LNCaP clone FGC (cell line): Measurements from ENCODE around the gene ETFBKMT.

Experiments used
- DNase-seq: peaks from one replicate; pipeline ENCODE4 v3.0.0-alpha.2; 2011; ENCODE audit warnings: low read depth
- H3K4me3 ChIP-seq: 2 replicates; pipeline ENCODE4 v1.5.1; 2011; ENCODE audit warnings: mild to moderate bottlenecking, low read depth, low read length, control low read depth
- CTCF ChIP-seq: IDR thresholded peaks from 2 replicates; pipeline ENCODE4 v1.5.1; 2012; ENCODE audit warnings: mild to moderate bottlenecking; ENCODE audit not compliant: control insufficient read depth, insufficient read depth; ENCODE audit errors: extremely low read depth

Gene ETFBKMT

GRCh38 chr12:31627456-31628054 is 31.9 kb upstream of the ETFBKMT start:
- no peak overlapping the region for H3K4me3 ChIP-seq
- no peak for DNase-seq
- no peak for TF ChIP-seq CTCF

- no peak overlapping the region for H3K4me3 ChIP-seq
- DNase-seq, result no peak
- TF ChIP-seq CTCF, result no peak
Measured at GRCh38 chr12:31629756-31630732, 29.4 kb upstream of the ETFBKMT start.

DNA sequence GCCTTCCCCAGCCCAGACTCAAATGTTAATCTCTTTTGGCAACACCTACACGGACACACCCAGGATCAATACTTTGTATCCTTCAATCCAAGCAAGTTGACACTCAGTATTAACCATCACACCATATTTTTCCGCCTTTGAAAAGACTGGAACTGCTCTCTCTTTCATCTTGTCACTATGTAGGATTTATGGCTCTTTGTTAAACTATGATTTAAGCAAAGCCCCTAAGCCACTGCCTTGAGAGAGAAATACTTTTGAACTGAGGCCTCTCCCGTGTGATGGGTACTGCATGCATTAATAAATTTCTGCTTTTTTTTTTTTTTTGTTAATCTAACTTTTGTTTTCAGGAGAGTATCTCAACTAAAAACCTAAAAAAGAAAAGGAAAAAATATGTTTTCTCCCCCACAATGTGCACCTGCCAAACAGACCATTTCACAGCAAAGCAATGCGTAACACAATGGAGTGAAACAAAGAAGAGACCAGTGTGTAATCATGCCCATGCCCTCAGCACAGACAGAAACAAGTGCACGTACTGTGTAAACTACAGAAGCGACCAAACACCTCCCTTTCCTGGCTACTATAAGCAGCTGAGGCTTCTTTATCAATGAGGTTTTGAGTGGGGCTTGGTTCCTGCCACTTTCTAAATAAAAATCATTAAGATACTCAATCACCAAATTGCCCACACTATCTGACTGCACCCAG is 28.3 kb upstream of the ETFBKMT start:
- no peak for DNase-seq
- no peak overlapping the region for H3K4me3 ChIP-seq
- no peak for TF ChIP-seq CTCF

GRCh38 chr12:31631809-31632208 is 27.7 kb upstream of the ETFBKMT start:
- no peak for TF ChIP-seq CTCF
- no peak overlapping the region for H3K4me3 ChIP-seq
- no peak for DNase-seq

DNA sequence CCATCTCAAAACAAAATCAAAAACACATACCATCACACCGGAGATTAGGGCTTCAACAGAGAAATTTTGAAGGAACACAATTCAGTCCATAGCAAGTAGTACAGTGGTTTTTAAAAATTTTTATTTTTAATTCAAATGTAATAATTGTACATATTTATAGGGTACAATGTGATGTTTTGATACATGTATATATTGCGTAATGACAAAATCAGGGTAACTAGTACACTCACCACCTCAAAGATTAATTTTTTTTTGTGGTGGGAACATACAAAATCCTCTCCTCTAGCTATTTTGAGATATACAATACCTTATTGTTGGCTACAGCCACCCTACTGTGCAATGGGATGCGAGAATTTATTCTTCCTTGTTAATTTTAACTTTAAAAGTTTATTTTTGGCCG is 26.0 kb upstream of the ETFBKMT start:
- DNase-seq, result no peak
- no peak for TF ChIP-seq CTCF
- H3K4me3 ChIP-seq, result no peak overlapping the region

GRCh38 chr12:31634620-31635019 is 24.9 kb upstream of the ETFBKMT start:
- no peak overlapping the region for H3K4me3 ChIP-seq
- no peak for TF ChIP-seq CTCF
- no peak for DNase-seq
